Measurements from ENCODE around the gene SLC5A2. TPM values are rescaled to one million over a fixed set of nuclear protein-coding genes. Genes with fewer than 3 reads are reported as not detected.
"Not testable (repeated sequence)": the region's sequence is repeated elsewhere in the genome, so short reads cannot be mapped to it uniquely, and the experiment has no call there.

Gene SLC5A2
- total RNA-seq, 1 donor from 2014 or later: not detected

- no peak for DNase-seq (ENCODE audit: low read depth in 2 of 2)
Observed at GRCh38 chr16:31474773-31475738, 7.9 kb upstream of the SLC5A2 start.

GRCh38 chr16:31475946-31476302 lies 7.0 kb upstream of the SLC5A2 start:
- DNase-seq (ENCODE audit: low read depth in 2 of 2): no peak

GRCh38 chr16:31476303-31477219 lies 6.4 kb upstream of the SLC5A2 start:
- DNase-seq (ENCODE audit: low read depth in 2 of 2): no peak

- DNase-seq (ENCODE audit: low read depth in 2 of 2): no peak
Observed at GRCh38 chr16:31477220-31478216, 5.4 kb upstream of the SLC5A2 start.

- no peak for DNase-seq (ENCODE audit: low read depth in 2 of 2)
Observed at GRCh38 chr16:31478956-31479355, 4.0 kb upstream of the SLC5A2 start.

- DNase-seq (ENCODE audit: low read depth in 2 of 2): no peak
Observed at GRCh38 chr16:31479751-31480150, 3.2 kb upstream of the SLC5A2 start.

GRCh38 chr16:31480851-31481536 lies 1.9 kb upstream of the SLC5A2 start:
- peak in 1 of 2 donors; percentile 53 for DNase-seq (ENCODE audit: low read depth in 2 of 2)

- not testable (repeated sequence) for DNase-seq (ENCODE audit: low read depth in 2 of 2)
Observed at GRCh38 chr16:31484048-31484447, 1.1 kb downstream of the SLC5A2 start.

GRCh38 chr16:31484491-31485171 lies 1.7 kb downstream of the SLC5A2 start:
- no peak for DNase-seq (ENCODE audit: low read depth in 2 of 2)

- DNase-seq (ENCODE audit: low read depth in 2 of 2): no peak
Observed at GRCh38 chr16:31485571-31485970, 2.6 kb downstream of the SLC5A2 start.

GRCh38 chr16:31486045-31486444 lies 3.1 kb downstream of the SLC5A2 start:
- DNase-seq (ENCODE audit: low read depth in 2 of 2): no peak

GRCh38 chr16:31487071-31487719 lies 4.3 kb downstream of the SLC5A2 start:
- DNase-seq (ENCODE audit: low read depth in 2 of 2): no peak

- no peak for DNase-seq (ENCODE audit: low read depth in 2 of 2)
Observed at GRCh38 chr16:31487720-31488467, 5.0 kb downstream of the SLC5A2 start.

- peak in 1 of 2 donors; percentile 58 for DNase-seq (ENCODE audit: low read depth in 2 of 2)
Observed at GRCh38 chr16:31488468-31489297, 5.8 kb downstream of the SLC5A2 start.

GRCh38 chr16:31489298-31489564 lies 6.3 kb downstream of the SLC5A2 start:
- DNase-seq (ENCODE audit: low read depth in 2 of 2): no peak

- DNase-seq (ENCODE audit: low read depth in 2 of 2): no peak
Observed at GRCh38 chr16:31489616-31490584, 7.0 kb downstream of the SLC5A2 start.
